DND-41 (cell line): ENCODE results near the gene LLGL2.

Source experiments
- ATAC-seq: fragments of 200-7000 bp; cut with Tn5 transposase; 3 replicates; pipeline ENCODE4 v1.9.1; 2021; ENCODE audit warnings: low read depth; ENCODE audit not compliant: insufficient read depth
- DNase-seq: peaks from one replicate; pipeline ENCODE4 v3.0.0-alpha.2; 2020
- H2AFZ ChIP-seq: 2 replicates; pipeline ENCODE4 v1.6.0; 2012; ENCODE audit warnings: low read depth, low read length
- H3K27ac ChIP-seq: 2 replicates; pipeline ENCODE4 v1.5.1; 2012; ENCODE audit warnings: low read length, inconsistent platforms
- H3K27me3 ChIP-seq: fragments of 200-600 bp; sonication (generic); 2 replicates; pipeline ENCODE4 v1.6.0; 2012; ENCODE audit warnings: low read length, mild to moderate bottlenecking, inconsistent platforms; ENCODE audit not compliant: insufficient read depth, poor library complexity
- H3K36me3 ChIP-seq: 2 replicates; pipeline ENCODE4 v1.5.1; 2012; ENCODE audit warnings: low read length, inconsistent platforms; ENCODE audit not compliant: insufficient read depth
- H3K4me1 ChIP-seq: 2 replicates; pipeline ENCODE4 v1.5.1; 2012; ENCODE audit warnings: mild to moderate bottlenecking, low read length; ENCODE audit not compliant: insufficient read depth
- H3K4me2 ChIP-seq: 2 replicates; pipeline ENCODE4 v1.6.0; 2012; ENCODE audit warnings: mild to moderate bottlenecking, moderate library complexity, low read length, inconsistent platforms; ENCODE audit not compliant: insufficient read depth
- H3K4me3 ChIP-seq, 2 experiments: fragments of 200-600 bp in 1 of 2; shearing (Covaris generic) in 1 of 2; 2 replicates each; pipeline ENCODE4 v1.5.1; 2012 to 2016; ENCODE audit warnings: inconsistent platforms in 2 of 2, low read length in 2 of 2, mild to moderate bottlenecking in 2 of 2, low read depth in 1 of 2, moderate library complexity in 1 of 2
- H3K79me2 ChIP-seq: 2 replicates; pipeline ENCODE4 v1.6.0; 2012; ENCODE audit warnings: low read length, inconsistent platforms; ENCODE audit not compliant: insufficient read depth
- H3K9ac ChIP-seq: 2 replicates; pipeline ENCODE4 v1.6.0; 2012; ENCODE audit warnings: low read depth, mild to moderate bottlenecking, inconsistent platforms, low read length, moderate library complexity
- H3K9me3 ChIP-seq: 2 replicates; pipeline ENCODE4 v1.5.1; 2012; ENCODE audit warnings: low read length, moderate library complexity, mild to moderate bottlenecking, inconsistent platforms; ENCODE audit not compliant: insufficient read depth, severe bottlenecking
- H4K20me1 ChIP-seq: 2 replicates; pipeline ENCODE4 v1.6.0; 2012; ENCODE audit warnings: low read length; ENCODE audit not compliant: insufficient read depth
- CTCF ChIP-seq: IDR thresholded peaks from 2 replicates; pipeline ENCODE4 v1.5.1; 2012; ENCODE audit warnings: borderline replicate concordance, low read length, moderate library complexity, mild to moderate bottlenecking; ENCODE audit not compliant: poor library complexity, severe bottlenecking; ENCODE audit errors: extremely low read depth
- EZH2 ChIP-seq: IDR thresholded peaks from 3 replicates; pipeline ENCODE4 v1.6.1; 2012; ENCODE audit warnings: borderline replicate concordance, low read depth, mild to moderate bottlenecking, moderate library complexity, low read length, inconsistent platforms; ENCODE audit not compliant: severe bottlenecking

Gene LLGL2

GRCh38 chr17:75589012-75589918 is 63.8 kb downstream of the LLGL2 start:
- Histone ChIP-seq H3K27me3 (peaks cover 18% of the 10 kb centered on the region), H2AFZ (peak overlapping the region; percentile 92), H3K4me1 (peaks cover 21% of the 10 kb centered on the region), H3K4me2 (peak overlapping the region; percentile 83), H3K36me3 (no peaks in the 10 kb centered on the region), H3K9ac (peak overlapping the region; percentile 62), H4K20me1 (no peaks in the 10 kb centered on the region), H3K79me2 (no peaks in the 10 kb centered on the region), H3K4me3 (peak overlapping the region; percentile 16 to 63; a peak in 3 of 4 replicates), H3K27ac (peak overlapping the region; percentile 59; the same call in 1 of the 2 replicates), H3K9me3 (no peaks in the 10 kb centered on the region)
- peak; percentile 71 for TF ChIP-seq CTCF
- TF ChIP-seq EZH2: no peak
- ATAC-seq: peak; percentile 91
- peak; percentile 96 for DNase-seq

GRCh38 chr17:75589919-75590303 is 64.4 kb downstream of the LLGL2 start:
- Histone ChIP-seq H3K4me2 (peak overlapping the region; percentile 83), H3K9me3 (no peaks in the 10 kb centered on the region), H3K27me3 (peaks cover 15% of the 10 kb centered on the region), H3K4me1 (peaks cover 21% of the 10 kb centered on the region), H3K4me3 (peak overlapping the region in 1 of 2 experiments; percentile 63; a peak in 2 of 4 replicates), H4K20me1 (no peaks in the 10 kb centered on the region), H3K79me2 (no peaks in the 10 kb centered on the region), H3K27ac (no peak overlapping the region; the same call in 1 of the 2 replicates), H3K9ac (peak overlapping the region; percentile 62), H3K36me3 (no peaks in the 10 kb centered on the region), H2AFZ (peak overlapping the region; percentile 92)
- TF ChIP-seq EZH2 (no peak), CTCF (no peak)
- DNase-seq (no peak), ATAC-seq (no peak)

GRCh38 chr17:75590314-75590761 is 64.8 kb downstream of the LLGL2 start:
- Histone ChIP-seq H3K9ac (no peak overlapping the region), H3K4me2 (no peak overlapping the region; the same call in 1 of the 2 replicates), H4K20me1 (no peaks in the 10 kb centered on the region), H3K4me3 (no peak overlapping the region), H3K36me3 (no peaks in the 10 kb centered on the region), H3K27ac (no peak overlapping the region), H3K27me3 (peaks cover 15% of the 10 kb centered on the region), H3K79me2 (no peaks in the 10 kb centered on the region), H3K9me3 (no peaks in the 10 kb centered on the region), H2AFZ (no peak overlapping the region), H3K4me1 (peaks cover 21% of the 10 kb centered on the region)
- no peak for ATAC-seq
- DNase-seq: no peak
- TF ChIP-seq EZH2 (no peak), CTCF (no peak)
